NCI-H1092 (cell line): ENCODE measurements around the gene SRSF11.

Experiments
- DNase-seq: peaks from one replicate; lab custom pipeline; 2025; lab: John Stamatoyannopoulos, UW

SRSF11 gene

DNA sequence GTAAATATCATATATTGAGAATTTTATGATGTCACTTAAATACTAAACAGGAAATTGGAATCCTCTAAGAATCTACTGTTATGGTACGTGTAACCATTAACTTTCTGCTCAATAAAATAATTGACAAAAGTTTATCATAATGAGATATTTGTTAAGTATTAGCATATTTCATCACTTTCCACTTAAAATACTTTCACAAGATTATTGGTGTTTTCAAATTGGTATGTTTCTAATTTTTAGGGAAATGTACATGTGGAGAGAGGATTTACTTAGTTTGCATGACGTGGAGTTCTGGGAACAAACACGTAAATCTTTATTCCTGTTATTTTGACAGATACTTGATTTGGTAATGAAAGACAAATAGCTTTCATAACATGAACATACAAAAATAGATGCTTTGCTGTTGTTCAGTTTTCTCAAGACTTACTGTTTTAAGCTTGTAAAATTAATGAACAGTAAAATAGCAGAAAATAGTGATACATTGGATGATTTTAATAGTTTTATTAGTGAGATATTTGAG, 1.6 kb downstream of the SRSF11 start:
- no peak for DNase-seq

DNA sequence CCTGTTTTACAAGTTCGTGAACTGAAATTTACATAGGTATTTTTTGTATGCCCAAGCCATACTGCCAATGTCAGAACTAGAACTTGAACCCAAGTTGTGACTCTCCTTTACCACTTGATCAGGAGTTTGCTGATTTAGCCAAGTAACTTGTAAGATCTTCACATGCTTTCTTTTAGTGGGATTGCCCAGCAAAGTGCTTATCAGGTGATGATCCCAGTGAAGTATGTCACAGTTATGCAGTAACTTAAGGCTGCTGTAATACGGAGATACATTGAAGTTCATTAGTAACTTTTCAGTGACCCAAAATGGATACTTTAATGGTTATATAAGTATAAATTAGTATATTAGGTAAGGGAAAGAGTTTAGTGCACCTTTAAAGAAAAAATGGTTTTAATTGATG, 3.8 kb downstream of the SRSF11 start:
- no peak for DNase-seq

DNA sequence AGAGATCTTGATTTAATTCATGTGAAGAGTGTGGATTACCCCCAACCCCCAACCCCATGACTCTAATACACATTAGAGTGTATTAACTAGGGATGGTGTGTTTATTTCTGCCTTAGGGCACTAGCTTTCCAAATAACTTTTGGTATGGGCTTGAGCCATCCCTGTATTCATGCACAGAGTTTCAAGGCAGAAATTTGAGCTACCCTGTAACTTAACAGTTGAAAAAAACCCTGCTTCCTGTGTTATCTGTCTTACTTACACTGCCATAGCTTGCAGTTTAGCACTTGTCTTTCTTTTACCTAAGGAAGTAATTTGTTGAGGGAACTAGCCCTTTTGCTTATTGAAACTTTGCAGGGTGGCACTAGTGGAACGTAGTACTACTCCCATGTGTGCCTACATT, 6.3 kb downstream of the SRSF11 start:
- DNase-seq = no peak

DNA sequence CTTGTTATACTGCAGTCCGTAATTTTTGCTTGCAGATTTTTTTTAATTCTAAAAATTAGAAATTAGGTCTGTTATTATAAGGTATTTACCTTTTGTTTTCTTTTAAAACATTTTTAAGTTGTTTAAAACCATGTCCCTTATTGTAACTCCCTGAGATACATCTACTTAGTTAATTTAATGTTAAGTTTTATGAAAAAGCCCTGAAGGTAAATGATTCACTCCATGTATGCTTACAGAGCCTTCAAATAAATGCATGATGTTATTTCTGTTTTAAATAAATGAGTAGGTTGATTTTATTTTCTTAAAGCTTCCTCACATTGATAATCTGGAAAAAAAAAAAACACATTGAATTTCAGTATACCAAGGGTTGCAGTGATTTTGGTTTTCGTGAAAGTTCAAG, 7.5 kb downstream of the SRSF11 start:
- DNase-seq = no peak

DNA sequence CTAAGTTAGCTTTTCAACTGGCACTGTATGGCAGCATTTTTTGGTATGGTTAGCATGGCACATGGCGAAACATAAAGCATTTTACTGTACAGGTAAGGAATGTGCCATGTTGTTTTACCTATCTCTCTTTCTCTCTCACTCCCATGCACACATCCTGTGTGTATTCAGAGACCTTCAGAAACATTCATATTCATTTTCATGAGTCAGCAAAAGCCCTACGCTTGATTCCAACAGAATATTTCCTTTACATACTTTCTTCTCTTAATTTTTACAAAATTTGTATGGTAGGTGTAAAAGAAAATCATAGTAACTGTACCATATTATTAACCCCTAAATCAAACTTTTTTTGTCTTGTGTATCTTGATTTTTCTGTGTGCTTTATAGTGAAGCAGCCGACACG, 10.3 kb downstream of the SRSF11 start:
- no peak for DNase-seq

DNA sequence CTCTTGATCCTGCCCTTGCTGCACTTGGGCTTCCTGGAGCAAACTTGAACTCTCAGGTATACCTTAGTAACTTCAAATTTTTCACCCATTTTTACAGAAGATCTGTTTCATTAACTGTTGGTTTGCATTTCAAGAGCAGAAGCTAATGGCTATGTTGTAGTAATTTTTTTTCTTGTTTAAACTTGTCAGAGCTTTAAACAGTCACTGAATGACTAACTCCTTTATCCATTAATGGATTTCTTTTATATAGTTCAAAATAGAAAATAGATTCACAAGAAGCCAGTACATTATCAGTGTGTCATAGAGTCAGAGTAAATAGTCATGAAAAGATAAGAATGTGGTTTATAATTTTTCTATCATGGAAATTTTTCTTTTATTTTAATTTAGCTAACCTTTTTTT, 13.6 kb downstream of the SRSF11 start:
- no peak for DNase-seq

DNA sequence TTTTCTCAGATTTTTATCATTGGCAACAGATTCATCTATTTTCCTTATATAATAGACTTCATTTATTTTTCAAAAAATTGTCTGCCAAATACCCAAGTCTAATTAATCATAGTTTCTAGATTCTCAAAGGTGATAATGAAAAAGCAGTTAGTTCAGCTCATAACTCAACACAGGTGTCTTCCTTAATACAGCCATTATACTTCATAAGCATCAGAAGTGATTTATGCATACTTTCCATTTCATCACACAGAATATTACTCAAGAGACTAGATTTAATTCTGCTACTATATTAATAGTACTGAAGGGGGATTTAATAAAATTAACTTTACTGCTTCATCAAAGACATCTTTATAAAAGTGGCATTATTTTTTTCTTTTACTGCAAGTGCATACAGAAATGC, 18.8 kb downstream of the SRSF11 start:
- DNase-seq = no peak

DNA sequence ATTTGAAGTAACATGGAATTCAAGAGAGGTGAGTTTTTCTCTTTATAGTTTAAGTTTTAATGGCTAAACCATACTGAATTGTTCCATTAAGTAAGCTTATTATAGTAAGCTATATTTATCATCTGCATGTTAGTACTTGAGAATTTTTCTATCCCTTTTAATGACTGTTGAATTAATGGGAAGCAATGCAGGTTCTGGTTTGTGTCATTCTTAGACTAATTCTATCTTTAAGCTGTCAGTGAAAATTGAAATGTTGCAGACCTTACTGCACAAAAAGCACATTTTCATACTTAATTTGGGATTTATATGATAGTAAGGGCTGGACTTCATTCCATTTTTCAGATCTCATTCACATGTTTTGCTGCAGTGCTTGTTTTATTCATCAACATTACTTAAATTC, 25.9 kb downstream of the SRSF11 start:
- no peak for DNase-seq

DNA sequence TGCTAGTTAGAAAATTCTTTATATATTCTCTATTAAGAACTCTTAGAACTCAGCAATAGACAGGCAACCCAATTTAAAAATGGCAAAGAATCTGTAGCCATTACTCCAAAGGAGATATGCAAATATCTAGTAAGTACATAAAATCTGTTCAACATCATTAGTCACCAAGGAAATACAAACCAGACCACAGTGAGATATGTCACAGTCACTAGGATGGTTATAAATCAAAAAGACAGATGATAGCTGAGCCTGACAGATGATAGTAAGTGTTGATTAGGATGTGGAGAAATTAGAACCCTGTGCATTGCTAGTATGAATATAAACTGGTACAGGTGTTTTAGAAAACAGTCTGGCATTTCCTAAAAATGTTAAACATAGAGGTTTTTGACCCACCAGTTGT, 26.6 kb downstream of the SRSF11 start:
- DNase-seq = no peak

DNA sequence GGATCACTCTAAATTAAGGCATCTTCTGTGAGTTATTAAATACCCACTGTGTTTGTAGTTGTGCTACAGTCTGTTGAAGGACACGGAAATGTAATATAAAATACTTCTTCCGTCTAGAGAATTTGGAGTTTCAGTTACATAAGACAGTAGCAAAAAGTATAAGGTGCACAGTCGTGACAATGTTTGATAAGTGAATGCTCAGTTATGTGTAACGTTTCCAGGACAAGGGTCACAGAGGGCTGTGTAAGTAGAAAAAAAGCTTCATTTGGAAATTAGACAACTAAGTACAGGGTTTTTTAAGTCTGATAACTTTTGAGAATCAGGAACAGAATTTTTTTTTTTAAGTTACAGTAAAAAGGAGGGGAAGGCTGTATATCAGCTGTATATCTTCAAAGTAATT, 27.5 kb downstream of the SRSF11 start:
- DNase-seq = no peak

DNA sequence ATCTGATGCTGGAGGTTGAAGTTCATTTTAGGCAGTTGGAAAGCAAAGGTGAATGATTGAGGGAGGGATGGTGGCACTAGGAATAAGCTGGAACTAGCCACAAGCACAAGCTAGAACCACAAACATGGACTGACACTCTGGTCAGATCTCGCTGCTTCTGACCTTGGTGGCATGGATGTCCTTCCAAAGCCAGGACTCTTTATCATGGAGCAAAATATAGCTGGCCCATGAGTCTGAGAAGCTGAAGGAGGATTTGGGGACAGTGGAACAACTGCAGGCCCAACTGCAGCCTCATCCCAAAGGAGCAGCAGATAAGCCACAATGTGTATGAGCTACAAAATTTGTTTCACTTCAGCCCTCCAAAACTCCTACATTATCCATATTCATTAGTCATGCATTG, 35.5 kb downstream of the SRSF11 start:
- DNase-seq = no peak

DNA sequence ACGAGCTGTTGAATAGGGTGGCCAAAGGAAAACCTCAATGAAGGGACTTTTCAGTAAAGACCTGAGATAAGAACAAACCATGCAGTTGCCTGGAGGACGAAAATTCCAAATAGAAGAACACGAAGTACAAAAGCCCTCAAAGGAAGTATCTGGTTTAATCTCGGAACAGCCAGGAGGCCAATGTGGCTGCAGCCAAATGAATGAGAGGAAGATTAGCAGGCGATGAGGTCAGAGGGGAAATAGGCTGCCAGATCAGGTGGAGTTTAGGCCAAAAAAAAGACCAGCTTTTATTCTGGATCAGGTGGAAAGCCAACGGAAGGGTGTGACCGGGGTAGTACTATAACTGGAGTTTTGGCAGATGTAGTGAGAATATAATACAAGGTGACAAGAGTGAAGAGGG, 43.7 kb downstream of the SRSF11 start:
- no peak for DNase-seq

DNA sequence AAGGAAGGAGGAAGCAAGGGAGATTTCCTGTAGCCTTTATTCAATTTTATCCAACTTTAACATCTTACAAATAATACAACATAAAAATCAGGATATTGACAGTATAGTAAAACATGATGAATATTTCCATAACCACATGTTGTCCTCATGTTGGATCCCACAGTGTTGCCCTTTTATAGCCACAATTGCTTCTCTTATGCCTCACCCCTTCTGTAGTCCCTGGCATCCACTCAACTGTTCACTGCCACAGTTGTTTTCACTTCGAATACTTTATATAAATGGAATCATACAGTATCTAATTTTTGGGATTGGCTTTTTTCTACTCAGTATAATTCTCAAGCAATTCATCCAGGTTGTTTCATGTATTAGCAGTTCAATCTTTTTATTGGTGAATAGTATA, 44.8 kb downstream of the SRSF11 start:
- no peak for DNase-seq

DNA sequence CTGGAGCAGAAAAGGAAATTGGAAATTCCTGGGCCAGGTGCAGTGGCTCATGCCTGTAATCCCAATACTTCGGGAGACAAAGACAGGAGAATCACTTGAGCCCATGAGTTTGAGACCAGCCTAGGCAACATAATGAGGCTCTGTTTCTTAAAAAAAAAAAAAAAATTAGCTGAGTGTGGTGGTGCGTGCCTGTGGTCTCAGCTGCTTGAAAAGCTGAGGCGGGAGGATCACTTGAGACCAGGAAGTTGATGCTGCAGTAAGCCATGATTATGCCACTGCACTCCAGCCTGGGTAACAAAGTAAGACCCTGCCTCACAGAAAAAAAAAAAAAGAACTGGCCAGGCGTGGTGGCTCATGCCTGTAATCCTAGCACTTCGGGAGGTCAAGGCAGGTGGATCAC, 56.7 kb downstream of the SRSF11 start:
- DNase-seq = no peak

DNA sequence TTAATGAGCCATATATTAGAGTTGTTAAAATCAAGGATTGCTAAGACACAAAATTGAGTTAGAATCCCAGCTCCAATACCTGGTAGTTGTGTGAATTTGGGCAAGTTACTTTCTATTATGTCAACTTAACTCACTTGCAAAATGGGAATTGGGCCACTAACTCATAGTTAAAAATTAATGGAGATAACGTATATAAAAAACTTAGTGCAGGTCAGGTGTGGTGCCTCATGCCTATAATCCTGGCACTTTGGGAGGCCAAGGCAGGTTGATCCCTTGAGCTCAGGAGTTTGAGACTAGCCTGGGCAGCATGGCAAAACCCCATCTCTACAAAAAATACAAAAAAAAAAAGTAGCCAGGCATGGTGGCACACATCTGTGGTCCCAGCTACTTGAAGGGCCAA, 57.5 kb downstream of the SRSF11 start:
- no peak for DNase-seq

DNA sequence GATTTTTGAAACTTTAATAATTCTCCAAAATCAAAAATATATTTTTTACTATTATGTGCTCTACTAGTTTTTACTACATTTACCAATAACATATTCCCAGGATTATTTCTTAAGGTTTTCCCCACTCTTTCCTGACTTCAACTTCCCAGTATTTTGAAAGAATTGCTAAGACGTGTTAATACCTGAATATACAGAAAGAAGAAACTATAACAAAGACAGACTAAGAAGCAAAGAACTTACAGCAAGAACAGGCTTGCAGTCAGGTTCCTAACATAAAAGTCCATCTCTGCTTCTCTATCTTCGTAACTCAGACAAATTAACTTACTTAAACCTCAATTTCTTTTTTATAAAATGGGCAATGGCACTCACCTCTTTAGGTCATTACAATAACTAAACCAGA, 63.2 kb downstream of the SRSF11 start:
- no peak for DNase-seq

DNA sequence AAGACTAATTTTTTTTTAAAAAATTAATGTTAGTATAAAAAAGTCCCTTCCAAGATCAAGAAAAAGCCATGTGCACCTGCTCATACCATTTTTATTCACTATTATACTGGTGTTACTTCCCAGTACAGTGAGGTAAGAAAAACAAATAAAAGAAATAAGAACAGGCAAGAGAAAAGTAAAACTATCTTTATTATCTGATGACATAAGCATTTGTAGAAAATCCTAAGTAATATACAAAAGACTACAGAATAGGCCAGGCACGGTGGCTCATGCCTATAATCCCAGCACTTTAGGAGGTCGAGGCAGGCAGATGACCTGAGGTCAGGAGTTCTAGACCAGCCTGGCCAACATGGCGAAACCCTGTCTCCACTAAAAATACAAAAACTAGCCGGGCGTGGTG, 65.3 kb downstream of the SRSF11 start:
- no peak for DNase-seq

DNA sequence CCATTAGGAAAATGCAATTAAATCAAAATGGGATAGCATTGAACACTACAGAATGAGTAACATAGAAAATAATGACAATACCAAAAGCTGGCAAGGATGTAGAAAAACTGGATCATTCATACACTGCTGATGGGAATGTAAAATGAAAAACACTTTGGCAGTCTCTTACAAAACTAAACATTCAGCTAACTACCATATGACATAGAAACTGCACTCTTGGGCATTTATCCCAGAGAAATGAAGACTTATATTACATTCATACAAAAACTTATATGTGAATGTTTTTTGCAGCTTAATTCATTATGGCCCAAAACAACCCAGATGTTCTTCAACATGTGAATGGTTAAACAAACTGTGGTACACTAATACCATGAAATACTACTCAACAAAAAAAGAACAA, 67.0 kb downstream of the SRSF11 start:
- DNase-seq = no peak

DNA sequence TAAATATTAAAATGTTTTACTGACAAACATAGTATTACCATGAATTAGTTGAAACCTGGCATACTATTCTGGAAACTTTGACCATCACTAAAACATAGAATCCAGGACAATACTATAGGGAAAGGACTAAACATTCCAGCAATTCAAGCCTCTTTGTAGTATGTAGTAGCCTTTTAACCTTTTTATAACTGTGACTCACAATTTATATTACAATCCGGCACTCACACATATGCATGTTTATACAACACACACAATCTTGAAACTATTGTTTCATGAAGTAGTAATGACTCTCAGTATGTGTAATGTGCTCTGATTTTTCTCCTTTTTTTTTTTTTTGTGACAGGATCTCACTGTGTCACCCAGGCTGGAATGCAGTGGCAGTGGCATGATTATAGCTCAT, 69.0 kb downstream of the SRSF11 start:
- no peak for DNase-seq

DNA sequence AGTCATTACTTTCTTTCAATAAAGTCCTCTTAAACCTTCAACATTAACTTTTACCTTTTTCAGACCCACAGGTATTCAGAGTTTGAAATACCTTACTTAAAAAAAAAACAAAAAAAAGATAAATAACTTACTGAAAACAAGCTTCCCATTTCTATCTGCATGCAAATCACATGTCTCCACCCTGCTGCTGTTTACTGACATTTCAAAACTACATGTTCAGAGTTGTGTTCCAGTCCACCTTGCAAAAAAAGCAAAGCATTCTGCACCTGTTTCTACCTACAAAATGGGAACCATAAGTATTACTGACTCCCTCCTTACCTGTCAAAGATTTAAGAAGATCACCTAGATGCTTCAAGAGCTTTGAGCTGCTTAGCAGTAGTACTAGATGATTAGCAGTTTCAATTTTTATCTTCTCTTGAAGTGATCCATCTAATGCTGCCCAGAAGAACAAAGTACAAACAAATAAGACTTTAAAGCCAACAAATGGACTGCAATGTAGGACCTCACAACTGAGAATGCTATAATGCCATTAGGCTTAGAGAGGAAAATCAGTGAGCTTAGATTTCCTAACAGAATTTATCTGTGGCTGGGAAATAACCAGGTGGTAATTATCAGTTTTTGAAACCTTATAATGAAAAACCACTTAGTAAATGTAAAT, 72.1 kb downstream of the SRSF11 start:
- no peak for DNase-seq

DNA sequence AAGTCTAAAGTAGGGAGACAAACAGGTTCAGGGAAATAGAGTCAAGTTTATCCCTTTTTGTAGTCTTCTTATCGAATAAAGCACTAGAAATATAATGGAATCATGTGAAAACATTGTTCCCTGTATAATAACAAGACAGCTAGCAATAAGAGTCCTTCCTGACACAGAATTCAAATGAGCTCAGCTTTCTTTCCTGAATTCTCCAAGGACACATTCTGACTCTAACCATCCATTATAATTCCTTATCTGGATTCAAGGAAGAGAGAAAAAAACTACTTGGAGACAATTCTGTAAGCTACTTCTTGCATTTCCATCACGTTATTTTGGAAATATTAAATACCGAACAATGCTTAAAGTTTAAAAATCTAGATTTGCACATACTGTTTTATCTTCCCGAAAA, 74.6 kb downstream of the SRSF11 start:
- DNase-seq = no peak

DNA sequence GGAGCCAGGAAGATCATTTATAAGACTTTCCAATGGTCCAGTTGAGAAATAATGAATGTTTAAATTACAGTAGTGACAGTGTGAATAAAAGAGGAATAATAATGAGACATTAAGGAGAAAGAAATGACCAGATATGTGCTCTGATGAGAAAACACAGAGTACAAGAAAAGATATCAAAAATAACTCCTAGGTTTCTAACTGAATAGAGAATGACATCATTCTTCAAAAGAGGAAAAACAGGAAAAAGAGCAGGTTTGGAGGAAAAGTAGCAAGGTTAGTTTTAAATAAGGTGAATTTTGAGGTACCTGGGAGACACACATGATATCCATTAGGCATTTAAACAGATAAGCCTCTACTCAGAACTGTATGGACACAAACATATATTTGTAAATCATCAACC, 78.3 kb downstream of the SRSF11 start:
- DNase-seq = no peak
